Activated naive CD8-positive, alpha-beta T cell treated with anti-CD3 and anti-CD28 coated beads for 36 hours (primary cell): ENCODE measurements around the gene C6orf47. TPM values are rescaled to one million over a fixed set of nuclear protein-coding genes. Genes with fewer than 3 reads are reported as not detected.
A peak's percentile ranks its signal among the peaks of the same experiment; 100 is the strongest.

Experiments
- DNase-seq: peaks from one replicate; pipeline ENCODE4 v3.0.0; 2021
- H3K27ac Mint-ChIP-seq: one replicate; pipeline ENCODE4 v1.8.0; 2022; ENCODE audit warnings: mild to moderate bottlenecking, moderate library complexity, mixed read lengths
- H3K27me3 Mint-ChIP-seq: one replicate; pipeline ENCODE4 v1.8.0; 2022; ENCODE audit warnings: mild to moderate bottlenecking, mixed read lengths
- H3K36me3 Mint-ChIP-seq: one replicate; pipeline ENCODE4 v1.8.0; 2021; ENCODE audit warnings: mild to moderate bottlenecking, mixed read lengths
- H3K4me1 Mint-ChIP-seq: one replicate; pipeline ENCODE4 v1.8.0; 2021; ENCODE audit warnings: mixed read lengths
- H3K4me3 Mint-ChIP-seq: one replicate; pipeline ENCODE4 v1.8.0; 2022; ENCODE audit warnings: mild to moderate bottlenecking, moderate library complexity, mixed read lengths
- H3K9me3 Mint-ChIP-seq: one replicate; pipeline ENCODE4 v1.8.0; 2022; ENCODE audit warnings: mixed read lengths
- total RNA-seq, 2 experiments: library from RNA; stranded (reverse); gene quantifications; one replicate each; pipeline ENCODE4 v1.2.3, GENCODE V29; 2021

The C6orf47 gene
- total RNA-seq, 2 experiments from 2014 or later: 10.8 to 11.1 TPM

DNA sequence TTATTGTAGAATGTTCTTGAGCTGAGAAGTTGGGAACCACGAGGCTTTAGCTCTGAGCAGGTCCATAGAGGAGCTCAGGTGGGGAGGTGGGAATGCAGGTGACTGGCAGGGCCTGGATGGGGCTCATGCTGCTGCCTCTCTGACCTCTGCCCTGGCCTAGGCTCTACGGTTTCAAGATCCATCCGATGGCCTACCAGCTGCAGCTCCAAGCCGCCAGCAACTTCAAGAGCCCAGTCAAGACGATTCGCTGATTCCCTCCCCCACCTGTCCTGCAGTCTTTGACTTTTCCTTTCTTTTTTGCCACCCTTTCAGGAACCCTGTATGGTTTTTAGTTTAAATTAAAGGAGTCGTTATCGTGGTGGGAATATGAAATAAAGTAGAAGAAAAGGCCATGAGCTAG, 9.1 kb upstream of the C6orf47 start, which contains the start of gene LY6G5B:
Gene LY6G5B (plus strand): TSS at position 301 of the 400 bp plus-strand sequence. CDS start 975 bp downstream, outside the sequence.
- Mint-ChIP-seq H3K4me3 (no peak within 1 kb of the TSS), H3K27me3 (no peaks in the 10 kb centered on the region), H3K9me3 (no peaks in the 10 kb centered on the region), H3K27ac (peak within 1 kb of the TSS; percentile 29), H3K36me3 (peaks cover 45% of the 10 kb centered on the region), H3K4me1 (peaks cover 22% of the 10 kb centered on the region)
- no peak for DNase-seq

DNA sequence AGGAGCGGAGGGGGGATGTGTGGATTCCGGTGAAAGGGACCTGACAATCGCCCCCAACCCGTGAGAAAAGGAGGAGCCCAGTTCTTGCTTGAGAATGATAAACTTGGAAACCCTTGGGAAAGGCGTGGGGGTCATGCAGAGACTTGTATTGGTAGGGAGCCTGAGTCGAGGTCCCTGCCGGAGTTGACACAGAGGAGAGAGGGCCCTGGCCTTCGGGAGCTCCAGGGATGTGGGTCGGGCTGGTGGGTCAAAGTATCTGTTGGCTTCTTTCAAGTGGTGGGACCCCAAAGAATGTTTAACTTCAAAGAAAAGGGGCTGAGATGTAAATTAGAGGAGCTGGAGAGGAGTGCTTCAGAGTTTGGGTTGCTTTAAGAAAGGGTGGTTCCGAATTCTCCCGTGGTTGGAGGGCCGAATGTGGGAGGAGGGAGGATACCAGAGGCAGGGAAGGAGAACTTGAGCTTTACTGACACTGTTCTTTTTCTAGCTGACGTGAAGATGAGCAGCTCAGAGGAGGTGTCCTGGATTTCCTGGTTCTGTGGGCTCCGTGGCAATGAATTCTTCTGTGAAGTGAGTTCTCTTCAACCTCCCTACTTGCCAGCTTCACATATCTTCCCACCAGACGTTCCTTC, 5.9 kb upstream of the C6orf47 start:
- H3K4me3 Mint-ChIP-seq: peak overlapping the region; percentile 96
- peaks cover 41% of the 10 kb centered on the region for H3K4me1 Mint-ChIP-seq
- no peak for DNase-seq
- peaks cover 65% of the 10 kb centered on the region for H3K36me3 Mint-ChIP-seq
- no peaks in the 10 kb centered on the region for H3K9me3 Mint-ChIP-seq
- peak overlapping the region; percentile 97 for H3K27ac Mint-ChIP-seq
- no peaks in the 10 kb centered on the region for H3K27me3 Mint-ChIP-seq

DNA sequence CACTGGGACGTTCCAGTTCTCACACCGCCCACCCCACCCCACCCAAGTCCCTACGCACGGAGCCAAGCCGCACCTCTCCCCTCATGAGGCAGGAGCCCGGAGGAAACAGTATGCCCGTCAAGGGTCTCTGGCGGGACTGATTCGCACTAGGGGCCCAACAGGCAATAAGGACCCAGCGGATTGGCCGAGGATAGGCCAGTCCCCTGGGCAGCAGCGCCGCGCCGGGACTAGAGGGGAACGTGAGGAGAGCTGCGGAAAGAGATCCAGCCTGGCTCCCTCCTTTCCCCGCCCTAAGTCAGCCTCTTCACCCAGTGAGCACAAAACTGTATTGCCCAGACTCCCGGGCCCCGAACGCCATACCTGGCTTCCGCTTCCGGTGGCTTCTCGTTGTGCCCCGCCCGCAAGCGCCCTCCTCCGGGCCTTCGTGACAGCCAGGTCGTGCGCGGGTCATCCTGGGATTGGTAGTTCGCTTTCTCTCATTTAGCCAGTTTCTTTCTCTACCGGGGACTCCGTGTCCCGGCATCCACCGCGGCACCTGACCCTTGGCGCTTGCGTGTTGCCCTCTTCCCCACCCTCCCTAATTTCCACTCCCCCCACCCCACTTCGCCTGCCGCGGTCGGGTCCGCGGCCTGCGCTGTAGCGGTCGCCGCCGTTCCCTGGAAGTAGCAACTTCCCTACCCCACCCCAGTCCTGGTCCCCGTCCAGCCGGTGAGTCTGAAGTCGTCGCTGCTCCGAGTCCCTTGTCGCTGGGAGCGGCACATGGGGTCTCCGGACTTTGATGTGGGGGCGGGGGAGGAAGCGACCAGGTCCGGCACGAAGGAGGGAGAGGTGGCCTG, 5.1 kb upstream of the C6orf47 start, which contains the start of gene CSNK2B:
Gene CSNK2B (plus strand): TSS at position 580 of the 836 bp plus-strand sequence. CDS start 752 bp downstream, outside the sequence.
- peaks cover 70% of the 10 kb centered on the region for H3K36me3 Mint-ChIP-seq
- H3K4me3 Mint-ChIP-seq: peak within 1 kb of the TSS; percentile 96
- H3K4me1 Mint-ChIP-seq: peaks cover 48% of the 10 kb centered on the region
- H3K27ac Mint-ChIP-seq: peak within 1 kb of the TSS; percentile 97
- DNase-seq: peak; percentile 98
- H3K27me3 Mint-ChIP-seq: no peaks in the 10 kb centered on the region
- no peaks in the 10 kb centered on the region for H3K9me3 Mint-ChIP-seq

DNA sequence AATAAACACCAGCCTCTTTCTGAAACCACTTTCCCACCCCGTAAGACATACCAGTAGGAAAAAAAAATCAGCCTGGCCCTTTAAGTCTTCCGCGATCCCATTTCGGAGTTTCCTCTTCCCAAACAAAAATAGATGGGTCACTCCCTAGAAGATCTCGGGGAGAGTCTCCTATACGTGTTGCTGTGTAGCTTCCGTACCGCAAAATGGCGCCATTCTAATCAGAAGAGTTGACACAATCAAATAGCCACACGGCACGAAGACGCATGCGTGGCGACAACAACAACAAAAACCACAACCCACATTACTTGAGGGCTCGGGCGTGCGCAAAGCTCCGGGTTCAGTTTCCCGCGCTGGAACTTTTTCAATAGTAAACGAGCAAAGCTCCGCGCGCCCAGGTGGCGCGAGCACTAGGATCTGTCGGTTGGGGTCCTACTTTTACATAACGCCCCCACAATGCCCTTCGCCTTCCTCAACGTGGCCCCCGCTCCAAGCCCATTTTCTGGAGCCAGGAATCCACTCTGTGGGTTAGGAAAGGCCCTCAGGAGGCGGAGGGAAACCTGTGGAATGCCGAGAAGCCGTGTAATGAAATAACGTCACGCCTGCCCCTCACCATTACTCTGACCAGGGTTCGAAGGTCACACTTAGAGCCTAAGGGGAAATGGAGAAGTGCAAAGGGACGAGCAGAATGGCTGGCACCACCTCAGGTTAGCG, 4.4 kb upstream of the C6orf47 start, which contains the start of gene GPANK1:
Gene GPANK1 (minus strand): TSS at position 208 of the 711 bp plus-strand sequence. CDS start 519 bp downstream, outside the sequence.
- Mint-ChIP-seq H3K27ac (peak within 1 kb of the TSS; percentile 97), H3K9me3 (no peaks in the 10 kb centered on the region), H3K4me3 (peak within 1 kb of the TSS; percentile 96), H3K4me1 (peaks cover 51% of the 10 kb centered on the region), H3K27me3 (no peaks in the 10 kb centered on the region), H3K36me3 (peaks cover 69% of the 10 kb centered on the region)
- peak; percentile 86 for DNase-seq

DNA sequence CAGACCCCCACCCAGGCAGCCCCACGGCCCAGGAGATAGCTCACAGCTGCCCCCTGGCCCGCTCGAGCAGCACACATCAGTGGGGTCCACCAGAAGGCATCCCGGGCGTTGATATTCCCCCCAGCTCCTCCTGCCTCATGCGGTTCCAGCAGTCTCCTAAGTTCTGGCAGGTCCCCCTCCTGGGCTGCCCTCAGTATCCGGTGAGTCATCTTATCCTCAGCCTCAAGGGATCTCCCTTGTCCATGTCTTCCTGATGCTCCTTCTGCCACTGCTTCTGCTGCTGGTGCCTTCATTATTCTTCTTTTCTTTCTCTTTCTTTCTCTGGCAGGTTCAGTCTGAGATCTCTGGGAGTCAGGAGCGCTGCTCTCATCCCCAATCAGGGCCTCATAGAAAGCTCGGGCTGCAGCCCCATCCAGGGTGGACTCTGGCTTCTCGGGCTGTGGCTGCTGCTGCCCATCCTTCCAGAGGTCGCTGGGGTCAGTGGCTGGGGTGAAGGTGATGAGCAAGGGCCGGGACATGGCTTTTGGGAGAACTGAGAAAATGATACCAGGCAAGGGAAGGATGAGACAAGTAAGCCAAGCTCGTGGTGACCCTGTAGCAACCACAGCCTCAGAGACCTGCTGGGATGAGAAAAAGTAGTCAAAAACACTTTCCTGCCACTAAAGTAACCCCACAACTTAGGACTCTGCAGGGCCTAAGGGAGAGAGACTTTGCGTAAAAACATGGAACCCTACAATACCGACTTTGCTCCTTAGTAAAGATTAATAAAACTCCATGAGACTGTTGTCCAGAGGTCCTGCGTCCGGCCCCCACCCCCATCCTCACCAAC, 3.6 kb upstream of the C6orf47 start:
- Mint-ChIP-seq H3K27me3 (no peaks in the 10 kb centered on the region), H3K36me3 (peaks cover 76% of the 10 kb centered on the region), H3K4me1 (peaks cover 59% of the 10 kb centered on the region), H3K4me3 (peak overlapping the region; percentile 96), H3K27ac (peak overlapping the region; percentile 97), H3K9me3 (no peaks in the 10 kb centered on the region)
- DNase-seq: no peak

DNA sequence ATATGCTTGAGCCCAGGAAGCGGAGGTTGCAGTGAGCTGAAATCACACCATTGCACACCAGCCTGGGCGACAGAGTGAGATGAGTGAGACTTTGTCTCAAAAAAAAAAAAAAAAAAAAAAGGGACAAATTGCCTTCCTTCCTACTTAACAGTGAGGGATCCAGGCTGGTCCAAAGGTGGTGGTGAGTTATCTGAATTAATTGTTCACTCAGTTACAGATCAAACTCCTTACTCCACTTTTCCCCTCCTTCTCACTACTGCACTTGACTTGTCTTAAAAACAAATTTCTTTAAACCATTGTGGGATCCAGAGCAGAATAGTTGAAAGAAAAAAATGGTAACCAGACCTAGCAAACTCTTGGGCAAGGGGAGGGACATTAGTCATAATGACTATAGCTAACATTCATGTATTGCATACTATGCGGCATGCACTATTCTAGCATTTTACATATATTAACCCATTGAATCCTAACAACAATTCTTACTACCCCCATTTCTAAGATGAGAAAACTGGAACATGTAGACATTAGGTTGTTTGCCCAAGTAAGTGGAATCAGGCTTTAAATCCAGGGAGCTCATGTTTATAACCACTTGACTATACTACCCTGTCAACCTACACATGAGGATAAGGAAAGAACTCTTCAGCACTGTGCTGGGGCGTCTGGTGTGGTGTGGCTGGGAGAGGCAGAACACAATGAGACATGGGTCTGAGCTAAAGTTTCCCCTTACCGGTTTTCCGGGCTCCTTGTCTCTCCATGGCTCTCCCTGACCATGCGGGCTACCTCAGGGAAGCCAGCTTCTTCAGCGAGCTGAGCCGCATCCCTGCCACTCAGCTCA, 2.8 kb upstream of the C6orf47 start:
- Mint-ChIP-seq H3K36me3 (peaks cover 72% of the 10 kb centered on the region), H3K4me1 (peaks cover 66% of the 10 kb centered on the region)

DNA sequence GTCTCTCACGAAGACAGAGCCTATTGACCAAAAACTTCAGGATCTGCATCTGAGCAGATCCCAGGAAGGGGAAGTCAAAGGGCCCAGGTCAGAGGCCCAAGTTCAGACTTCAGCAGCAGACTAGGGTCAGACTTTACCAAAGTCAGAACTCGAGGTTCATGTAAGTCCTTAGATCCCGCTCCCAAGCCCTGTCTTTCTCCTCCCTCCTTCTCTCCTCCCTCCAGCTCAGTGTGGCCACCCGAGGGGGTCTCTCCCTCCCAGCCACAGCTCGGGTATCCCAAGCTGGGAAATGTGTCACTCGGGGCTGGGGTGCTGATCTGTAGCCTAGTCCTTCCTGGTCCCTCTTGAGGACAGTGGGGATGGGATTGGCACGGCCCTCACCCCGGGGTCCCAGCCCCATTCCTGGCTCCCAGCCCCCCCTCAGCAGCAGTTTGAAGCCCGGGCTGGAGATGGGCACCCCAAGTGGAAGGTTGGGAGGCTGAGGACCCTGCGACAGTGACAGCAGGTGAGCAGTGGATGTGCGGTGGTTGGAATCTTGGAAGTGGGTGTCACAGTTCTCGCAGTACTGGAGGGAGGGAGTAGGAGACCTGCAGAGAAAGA, 1.6 kb upstream of the C6orf47 start:
- DNase-seq: no peak
- Mint-ChIP-seq H3K27ac (peak overlapping the region; percentile 79), H3K9me3 (no peaks in the 10 kb centered on the region), H3K4me3 (peak overlapping the region; percentile 11), H3K4me1 (peaks cover 66% of the 10 kb centered on the region), H3K36me3 (peaks cover 69% of the 10 kb centered on the region), H3K27me3 (no peaks in the 10 kb centered on the region)

More for the DNA sequence above, 2.8 kb upstream of the C6orf47 start:
- Mint-ChIP-seq H3K27ac (peak overlapping the region; percentile 97), H3K27me3 (no peaks in the 10 kb centered on the region), H3K4me3 (peak overlapping the region; percentile 96), H3K9me3 (no peaks in the 10 kb centered on the region)
- DNase-seq: no peak

DNA sequence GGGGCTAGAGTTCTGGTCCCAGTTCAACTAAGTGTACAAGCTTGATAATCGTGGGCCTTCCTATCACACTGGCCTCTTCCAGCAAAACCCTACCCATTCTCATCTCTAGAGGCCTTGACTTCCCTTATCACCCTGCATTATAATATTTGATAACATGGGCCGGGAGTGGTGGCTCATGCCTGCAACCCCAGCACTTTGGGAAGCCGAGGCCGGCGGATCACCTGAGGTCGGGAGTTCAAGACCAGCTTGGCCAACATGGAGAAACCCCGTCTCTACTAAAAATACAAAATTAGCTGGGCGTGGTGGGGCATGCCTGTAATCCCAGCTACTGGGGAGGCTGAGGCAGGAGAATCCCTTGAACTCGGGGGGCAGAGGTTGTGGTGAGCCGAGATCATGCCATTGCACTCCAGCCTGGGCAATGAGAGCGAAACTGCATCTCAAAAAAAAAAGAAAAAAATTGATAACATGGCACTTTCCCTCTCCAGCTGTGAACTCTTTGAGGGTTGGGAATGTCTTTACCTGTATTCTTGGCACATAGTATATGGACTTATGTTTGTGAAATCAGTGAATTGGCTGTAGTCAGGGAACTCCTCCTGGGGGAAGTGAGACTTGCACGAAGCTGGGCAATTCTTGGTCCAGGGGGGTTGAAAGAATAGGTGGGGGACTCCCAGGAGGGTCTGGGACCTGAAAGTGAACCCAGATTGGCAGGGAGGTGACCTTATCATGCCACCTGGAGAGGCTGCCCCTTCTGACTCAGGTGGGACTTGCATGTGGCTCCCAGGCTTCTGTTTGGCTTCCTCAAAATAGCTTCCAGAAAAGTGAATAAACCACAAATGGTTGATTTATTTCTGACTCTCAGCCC, 915 bp upstream of the C6orf47 start:
- DNase-seq: no peak
- Mint-ChIP-seq H3K27ac (peak overlapping the region; percentile 79), H3K36me3 (peaks cover 66% of the 10 kb centered on the region), H3K27me3 (no peaks in the 10 kb centered on the region), H3K9me3 (no peaks in the 10 kb centered on the region), H3K4me1 (peaks cover 62% of the 10 kb centered on the region), H3K4me3 (peak overlapping the region; percentile 97)

DNA sequence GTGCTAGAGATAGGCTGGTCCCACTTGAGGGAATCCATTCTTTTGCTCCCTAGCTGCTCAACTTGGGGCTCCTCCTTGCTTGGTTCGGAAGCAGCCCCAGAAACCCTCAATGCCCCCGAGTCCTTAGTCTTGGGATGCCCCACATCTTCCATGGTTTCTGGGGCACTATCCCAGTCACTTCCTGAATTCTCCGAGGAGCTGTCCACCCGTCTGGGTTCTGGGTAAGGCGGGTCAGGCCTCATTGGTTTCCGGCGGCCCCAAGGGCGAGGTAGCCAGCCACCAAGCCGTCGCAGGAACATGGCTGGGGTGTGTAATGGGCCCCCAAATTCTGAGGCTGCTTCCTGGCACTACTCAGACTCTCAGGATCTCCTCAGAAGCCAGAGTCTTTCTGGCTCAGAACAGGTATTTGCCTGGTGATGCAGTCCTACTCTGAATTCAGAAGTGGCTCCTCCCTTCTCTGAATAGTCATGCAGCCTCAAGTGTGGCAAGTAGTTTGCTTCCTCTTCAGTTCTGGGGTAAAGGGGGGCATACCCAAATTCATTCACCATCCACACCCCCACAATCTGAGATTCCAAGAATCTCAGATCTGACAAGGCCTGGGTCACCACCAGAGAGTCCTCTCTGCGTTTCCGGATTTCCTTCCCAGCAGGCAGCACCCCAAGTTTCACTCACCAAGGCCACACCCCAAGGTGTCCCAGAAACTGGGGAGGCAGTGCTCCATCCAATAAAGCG, 763 bp downstream of the C6orf47 start:
- Mint-ChIP-seq H3K27ac (peak overlapping the region; percentile 91), H3K27me3 (no peaks in the 10 kb centered on the region), H3K36me3 (peaks cover 70% of the 10 kb centered on the region), H3K9me3 (no peaks in the 10 kb centered on the region), H3K4me3 (peak overlapping the region; percentile 97), H3K4me1 (peaks cover 68% of the 10 kb centered on the region)
- peak; percentile 43 for DNase-seq

DNA sequence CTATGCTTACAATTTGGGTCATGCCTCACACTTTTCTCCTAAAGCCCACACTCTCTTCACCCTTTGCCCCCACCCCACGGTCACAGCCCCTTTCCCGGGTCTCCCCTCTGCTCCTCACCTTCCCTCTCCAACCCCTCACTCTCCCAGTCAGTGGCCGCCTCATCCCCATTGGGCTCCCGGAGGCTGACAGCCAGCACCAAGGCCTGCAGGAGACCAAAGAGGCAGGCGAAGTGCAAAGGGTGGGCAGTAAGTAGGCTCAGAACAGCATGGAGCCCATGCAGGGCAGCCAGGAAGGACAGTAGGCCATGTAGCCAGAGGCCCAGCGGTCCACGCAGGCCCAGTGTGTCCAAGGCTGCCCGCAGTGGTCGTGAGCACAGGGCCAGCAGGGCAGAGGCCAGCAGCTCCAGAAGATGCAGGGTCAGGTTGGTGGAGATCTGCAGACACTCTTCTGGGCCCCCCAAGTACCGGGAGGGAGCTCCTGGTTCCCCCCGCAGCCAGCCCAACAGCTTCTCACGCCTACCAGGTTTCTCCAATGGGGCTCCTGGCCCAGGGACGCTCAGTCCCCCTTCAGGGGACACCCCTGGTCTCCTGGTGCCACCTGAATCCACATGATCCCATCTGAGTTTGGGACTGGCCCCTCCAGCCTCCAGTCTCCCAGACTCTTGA, 1.5 kb downstream of the C6orf47 start:
- Mint-ChIP-seq H3K9me3 (no peaks in the 10 kb centered on the region), H3K36me3 (peaks cover 63% of the 10 kb centered on the region), H3K27me3 (no peaks in the 10 kb centered on the region), H3K27ac (peak overlapping the region; percentile 91), H3K4me1 (peaks cover 63% of the 10 kb centered on the region), H3K4me3 (peak overlapping the region; percentile 97)
- DNase-seq: no peak

DNA sequence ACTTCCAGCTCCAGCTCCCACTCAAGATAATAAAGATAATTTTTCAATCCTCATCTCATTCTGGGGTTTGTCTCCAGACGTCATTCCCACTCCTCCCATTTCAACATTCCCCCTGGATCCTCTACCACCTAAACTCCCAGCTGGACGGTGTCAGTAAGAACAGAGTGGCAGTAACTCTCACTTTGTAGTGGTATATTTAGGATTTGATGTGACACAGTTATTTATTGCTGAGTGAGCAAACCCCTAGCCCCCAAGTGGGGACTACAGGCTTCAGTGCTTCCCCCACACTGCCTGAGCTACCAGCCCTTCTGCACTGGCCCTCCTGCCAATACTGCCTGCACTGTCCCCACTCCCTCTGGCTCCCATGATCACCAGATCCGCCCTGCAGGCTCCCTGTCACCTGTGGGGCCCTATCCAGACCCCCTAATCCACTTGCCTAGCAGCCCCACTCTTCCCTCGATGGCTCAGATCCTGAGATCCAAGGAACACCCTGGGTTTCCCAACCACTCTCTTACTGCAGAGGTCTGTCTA, 2.4 kb downstream of the C6orf47 start:
- no peaks in the 10 kb centered on the region for H3K9me3 Mint-ChIP-seq
- peak overlapping the region; percentile 64 for H3K27ac Mint-ChIP-seq
- peaks cover 57% of the 10 kb centered on the region for H3K4me1 Mint-ChIP-seq
- no peak for DNase-seq
- H3K36me3 Mint-ChIP-seq: peaks cover 54% of the 10 kb centered on the region
- peak overlapping the region; percentile 97 for H3K4me3 Mint-ChIP-seq
- H3K27me3 Mint-ChIP-seq: no peaks in the 10 kb centered on the region
